WTC11 (cell line): Measurements from ENCODE around the gene DTNA. TPM values are rescaled to one million over a fixed set of nuclear protein-coding genes. Genes with fewer than 3 reads are reported as not detected.
A peak's percentile ranks its signal among the peaks of the same experiment; 100 is the strongest.

Experiments
- ATAC-seq: fragments of 200-7000 bp; cut with Tn5 transposase; 2 replicates; pipeline ENCODE4 v1.10.0; 2021; ENCODE audit warnings: mild to moderate bottlenecking, moderate library complexity
- CTCF ChIA-PET: fragments of 300-600 bp; sonication (Branson Sonifier 250); formaldehyde crosslinking; loops from one replicate; lab custom pipeline; 2021; ENCODE audit warnings: antibody characterized with exemption; lab: Charles Lee
- POLR2A ChIA-PET: fragments of 350-600 bp; sonication (Branson Sonifier 250); formaldehyde crosslinking; loops from one replicate; lab custom pipeline; 2021; ENCODE audit warnings: antibody characterized with exemption; lab: Charles Lee
- DNase-seq: peaks from one replicate; pipeline ENCODE4 v3.0.0; 2021; ENCODE audit warnings: low spot score
- H3K27ac Mint-ChIP-seq: 2 replicates; pipeline ENCODE4 v1.8.0; 2021; ENCODE audit warnings: mixed read lengths
- H3K27me3 Mint-ChIP-seq: 2 replicates; pipeline ENCODE4 v1.8.0; 2021; ENCODE audit warnings: low read depth, mild to moderate bottlenecking, moderate library complexity, mixed read lengths
- H3K36me3 Mint-ChIP-seq: 2 replicates; pipeline ENCODE4 v1.8.0; 2021; ENCODE audit warnings: mixed read lengths
- H3K4me1 Mint-ChIP-seq: 2 replicates; pipeline ENCODE4 v1.8.0; 2022; ENCODE audit warnings: mixed read lengths
- H3K4me3 Mint-ChIP-seq: 2 replicates; pipeline ENCODE4 v1.8.0; 2021; ENCODE audit warnings: mild to moderate bottlenecking, moderate library complexity, mixed read lengths
- H3K9me3 Mint-ChIP-seq: 2 replicates; pipeline ENCODE4 v1.8.0; 2021; ENCODE audit warnings: mixed read lengths
- CREB1 ChIP-seq: sonication (generic); formaldehyde crosslinking; IDR thresholded peaks from 2 replicates; pipeline ENCODE4 v1.8.0; 2023; ENCODE audit warnings: mild to moderate bottlenecking, missing genetic modification reagents
- CREM ChIP-seq: sonication (generic); formaldehyde crosslinking; IDR thresholded peaks from 2 replicates; pipeline ENCODE4 v1.8.1; 2022; ENCODE audit warnings: mild to moderate bottlenecking, missing genetic modification reagents, moderate library complexity
- KAT7 ChIP-seq: sonication (generic); formaldehyde crosslinking; IDR thresholded peaks from 2 replicates; pipeline ENCODE4 v1.8.1; 2023; ENCODE audit warnings: missing genetic modification reagents, mild to moderate bottlenecking, borderline replicate concordance
- MXD4 ChIP-seq: fragments of 250-450 bp; sonication (Bioruptor Pico); IDR thresholded peaks from 2 replicates; pipeline ENCODE4 v1.8.0; 2021; ENCODE audit warnings: mild to moderate bottlenecking, moderate library complexity, borderline replicate concordance
- NFYB ChIP-seq: sonication (generic); formaldehyde crosslinking; conservative IDR thresholded peaks from 2 replicates; pipeline ENCODE4 v1.8.0; 2022; ENCODE audit warnings: low read depth, missing genetic modification reagents
- SOX15 ChIP-seq: fragments of 250-450 bp; sonication (Bioruptor Pico); IDR thresholded peaks from 2 replicates; pipeline ENCODE4 v1.9.0; 2021; ENCODE audit warnings: mild to moderate bottlenecking
- TCF7 ChIP-seq: sonication (generic); formaldehyde crosslinking; IDR thresholded peaks from 2 replicates; pipeline ENCODE4 v1.8.0; 2022; ENCODE audit warnings: mild to moderate bottlenecking, low read depth, missing genetic modification reagents, moderate library complexity
- TP53 ChIP-seq: sonication (generic); formaldehyde crosslinking; IDR thresholded peaks from 2 replicates; pipeline ENCODE4 v1.8.1; 2023; ENCODE audit warnings: mild to moderate bottlenecking, missing genetic modification reagents
- ZBTB21 ChIP-seq: sonication (generic); formaldehyde crosslinking; IDR thresholded peaks from 2 replicates; pipeline ENCODE4 v1.8.1; 2023; ENCODE audit warnings: mild to moderate bottlenecking, missing genetic modification reagents, borderline replicate concordance
- ZNF138 ChIP-seq: sonication (generic); formaldehyde crosslinking; conservative IDR thresholded peaks from 2 replicates; pipeline ENCODE4 v1.8.1; 2022; ENCODE audit warnings: mild to moderate bottlenecking, moderate library complexity, missing genetic modification reagents
- ZNF317 ChIP-seq: sonication (generic); formaldehyde crosslinking; IDR thresholded peaks from 2 replicates; pipeline ENCODE4 v1.8.1; 2023; ENCODE audit warnings: low read depth, mild to moderate bottlenecking, moderate library complexity, missing genetic modification reagents, borderline replicate concordance
- ZNF396 ChIP-seq: fragments of 250-450 bp; sonication (Bioruptor Pico); IDR thresholded peaks from 2 replicates; pipeline ENCODE4 v1.8.0; 2021; ENCODE audit warnings: mild to moderate bottlenecking, moderate library complexity, borderline replicate concordance
- ZNF671 ChIP-seq: fragments of 250-450 bp; sonication (Bioruptor Pico); IDR thresholded peaks from 2 replicates; pipeline ENCODE4 v1.8.0; 2021; ENCODE audit warnings: mild to moderate bottlenecking
- total RNA-seq: library from RNA; stranded (reverse); gene quantifications from 3 replicates; pipeline ENCODE4 v1.2.3, GENCODE V29; 2021
- TF ChIP-seq, protein P1 (sequence below): sonication (generic); formaldehyde crosslinking; IDR thresholded peaks from 2 replicates; pipeline ENCODE4 v1.8.0; 2023; ENCODE audit warnings: missing genetic modification reagents, mild to moderate bottlenecking, borderline replicate concordance
- TF ChIP-seq, protein P2 (sequence below): fragments of 250-450 bp; sonication (Bioruptor Pico); IDR thresholded peaks from 2 replicates; pipeline ENCODE4 v1.9.0; 2021; ENCODE audit warnings: mild to moderate bottlenecking, borderline replicate concordance
- TF ChIP-seq, protein P3 (sequence below): sonication (generic); formaldehyde crosslinking; IDR thresholded peaks from 2 replicates; pipeline ENCODE4 v1.8.1; 2022; ENCODE audit warnings: mild to moderate bottlenecking, missing genetic modification reagents, moderate library complexity, borderline replicate concordance

Gene DTNA
- total RNA-seq, 1 experiment from 2014 or later = 16.1 TPM

DNA sequence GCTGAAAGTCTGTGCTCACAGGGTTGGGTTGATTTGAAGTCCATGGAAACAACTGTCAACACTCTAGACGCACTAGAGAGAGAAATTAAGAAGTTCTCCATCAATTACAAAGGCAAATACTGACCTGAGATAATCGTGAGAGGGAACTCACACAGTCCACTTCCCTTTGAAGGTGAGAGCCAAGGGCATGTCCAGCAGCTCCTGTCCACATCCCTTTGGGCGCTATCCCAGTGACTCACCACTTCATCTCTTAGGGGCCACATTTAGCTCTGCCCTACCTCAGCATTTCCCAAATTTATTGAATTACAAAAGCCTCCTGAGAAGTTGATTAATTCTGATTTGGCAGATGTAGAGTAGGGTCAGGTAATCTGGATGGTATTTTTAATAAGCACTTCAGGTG, 182.3 kb downstream of the DTNA start (continued):
- TF ChIP-seq, protein P1, sequence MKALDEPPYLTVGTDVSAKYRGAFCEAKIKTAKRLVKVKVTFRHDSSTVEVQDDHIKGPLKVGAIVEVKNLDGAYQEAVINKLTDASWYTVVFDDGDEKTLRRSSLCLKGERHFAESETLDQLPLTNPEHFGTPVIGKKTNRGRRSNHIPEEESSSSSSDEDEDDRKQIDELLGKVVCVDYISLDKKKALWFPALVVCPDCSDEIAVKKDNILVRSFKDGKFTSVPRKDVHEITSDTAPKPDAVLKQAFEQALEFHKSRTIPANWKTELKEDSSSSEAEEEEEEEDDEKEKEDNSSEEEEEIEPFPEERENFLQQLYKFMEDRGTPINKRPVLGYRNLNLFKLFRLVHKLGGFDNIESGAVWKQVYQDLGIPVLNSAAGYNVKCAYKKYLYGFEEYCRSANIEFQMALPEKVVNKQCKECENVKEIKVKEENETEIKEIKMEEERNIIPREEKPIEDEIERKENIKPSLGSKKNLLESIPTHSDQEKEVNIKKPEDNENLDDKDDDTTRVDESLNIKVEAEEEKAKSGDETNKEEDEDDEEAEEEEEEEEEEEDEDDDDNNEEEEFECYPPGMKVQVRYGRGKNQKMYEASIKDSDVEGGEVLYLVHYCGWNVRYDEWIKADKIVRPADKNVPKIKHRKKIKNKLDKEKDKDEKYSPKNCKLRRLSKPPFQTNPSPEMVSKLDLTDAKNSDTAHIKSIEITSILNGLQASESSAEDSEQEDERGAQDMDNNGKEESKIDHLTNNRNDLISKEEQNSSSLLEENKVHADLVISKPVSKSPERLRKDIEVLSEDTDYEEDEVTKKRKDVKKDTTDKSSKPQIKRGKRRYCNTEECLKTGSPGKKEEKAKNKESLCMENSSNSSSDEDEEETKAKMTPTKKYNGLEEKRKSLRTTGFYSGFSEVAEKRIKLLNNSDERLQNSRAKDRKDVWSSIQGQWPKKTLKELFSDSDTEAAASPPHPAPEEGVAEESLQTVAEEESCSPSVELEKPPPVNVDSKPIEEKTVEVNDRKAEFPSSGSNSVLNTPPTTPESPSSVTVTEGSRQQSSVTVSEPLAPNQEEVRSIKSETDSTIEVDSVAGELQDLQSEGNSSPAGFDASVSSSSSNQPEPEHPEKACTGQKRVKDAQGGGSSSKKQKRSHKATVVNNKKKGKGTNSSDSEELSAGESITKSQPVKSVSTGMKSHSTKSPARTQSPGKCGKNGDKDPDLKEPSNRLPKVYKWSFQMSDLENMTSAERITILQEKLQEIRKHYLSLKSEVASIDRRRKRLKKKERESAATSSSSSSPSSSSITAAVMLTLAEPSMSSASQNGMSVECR (CRISPR knock-in tag) = no peak
- TF ChIP-seq SOX15 (CRISPR knock-in tag) = no peak
- no peak for TF ChIP-seq CREM
- TF ChIP-seq KAT7 (CRISPR knock-in tag) = no peak
- TF ChIP-seq TP53 (CRISPR knock-in tag) = no peak
- TF ChIP-seq ZNF671 (CRISPR knock-in tag) = no peak
- TF ChIP-seq, protein P2, sequence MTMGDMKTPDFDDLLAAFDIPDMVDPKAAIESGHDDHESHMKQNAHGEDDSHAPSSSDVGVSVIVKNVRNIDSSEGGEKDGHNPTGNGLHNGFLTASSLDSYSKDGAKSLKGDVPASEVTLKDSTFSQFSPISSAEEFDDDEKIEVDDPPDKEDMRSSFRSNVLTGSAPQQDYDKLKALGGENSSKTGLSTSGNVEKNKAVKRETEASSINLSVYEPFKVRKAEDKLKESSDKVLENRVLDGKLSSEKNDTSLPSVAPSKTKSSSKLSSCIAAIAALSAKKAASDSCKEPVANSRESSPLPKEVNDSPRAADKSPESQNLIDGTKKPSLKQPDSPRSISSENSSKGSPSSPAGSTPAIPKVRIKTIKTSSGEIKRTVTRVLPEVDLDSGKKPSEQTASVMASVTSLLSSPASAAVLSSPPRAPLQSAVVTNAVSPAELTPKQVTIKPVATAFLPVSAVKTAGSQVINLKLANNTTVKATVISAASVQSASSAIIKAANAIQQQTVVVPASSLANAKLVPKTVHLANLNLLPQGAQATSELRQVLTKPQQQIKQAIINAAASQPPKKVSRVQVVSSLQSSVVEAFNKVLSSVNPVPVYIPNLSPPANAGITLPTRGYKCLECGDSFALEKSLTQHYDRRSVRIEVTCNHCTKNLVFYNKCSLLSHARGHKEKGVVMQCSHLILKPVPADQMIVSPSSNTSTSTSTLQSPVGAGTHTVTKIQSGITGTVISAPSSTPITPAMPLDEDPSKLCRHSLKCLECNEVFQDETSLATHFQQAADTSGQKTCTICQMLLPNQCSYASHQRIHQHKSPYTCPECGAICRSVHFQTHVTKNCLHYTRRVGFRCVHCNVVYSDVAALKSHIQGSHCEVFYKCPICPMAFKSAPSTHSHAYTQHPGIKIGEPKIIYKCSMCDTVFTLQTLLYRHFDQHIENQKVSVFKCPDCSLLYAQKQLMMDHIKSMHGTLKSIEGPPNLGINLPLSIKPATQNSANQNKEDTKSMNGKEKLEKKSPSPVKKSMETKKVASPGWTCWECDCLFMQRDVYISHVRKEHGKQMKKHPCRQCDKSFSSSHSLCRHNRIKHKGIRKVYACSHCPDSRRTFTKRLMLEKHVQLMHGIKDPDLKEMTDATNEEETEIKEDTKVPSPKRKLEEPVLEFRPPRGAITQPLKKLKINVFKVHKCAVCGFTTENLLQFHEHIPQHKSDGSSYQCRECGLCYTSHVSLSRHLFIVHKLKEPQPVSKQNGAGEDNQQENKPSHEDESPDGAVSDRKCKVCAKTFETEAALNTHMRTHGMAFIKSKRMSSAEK (CRISPR knock-in tag) = no peak

DNA sequence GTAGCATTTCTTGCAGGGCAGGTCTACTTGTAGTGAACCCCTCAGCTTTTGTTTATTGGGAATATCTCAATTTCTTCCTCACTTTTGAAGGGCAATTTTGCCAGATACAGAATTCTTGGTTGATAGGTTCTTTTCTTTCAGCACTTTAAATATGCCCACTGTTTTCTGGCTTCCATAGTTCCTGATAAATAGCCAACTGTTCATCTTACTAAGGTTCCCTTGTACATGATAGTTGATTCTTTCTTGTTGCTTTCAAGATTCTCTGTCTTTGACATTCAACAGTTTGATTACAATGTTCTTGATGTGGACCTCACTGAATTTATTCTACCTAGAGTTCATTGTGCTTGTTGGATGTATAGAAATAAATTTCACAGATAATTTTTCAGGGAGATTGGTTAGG, 183.1 kb downstream of the DTNA start:
- Mint-ChIP-seq H3K27ac (no peak overlapping the region), H3K9me3 (peaks cover 43% of the 10 kb centered on the region), H3K4me1 (peaks cover 22% of the 10 kb centered on the region), H3K27me3 (peaks cover 7% of the 10 kb centered on the region), H3K4me3 (no peak overlapping the region), H3K36me3 (peaks cover 43% of the 10 kb centered on the region)
- no peak for ATAC-seq
- TF ChIP-seq MXD4 (CRISPR knock-in tag) = no peak
- TF ChIP-seq TCF7 (CRISPR knock-in tag) = no peak
- TF ChIP-seq, protein P3, sequence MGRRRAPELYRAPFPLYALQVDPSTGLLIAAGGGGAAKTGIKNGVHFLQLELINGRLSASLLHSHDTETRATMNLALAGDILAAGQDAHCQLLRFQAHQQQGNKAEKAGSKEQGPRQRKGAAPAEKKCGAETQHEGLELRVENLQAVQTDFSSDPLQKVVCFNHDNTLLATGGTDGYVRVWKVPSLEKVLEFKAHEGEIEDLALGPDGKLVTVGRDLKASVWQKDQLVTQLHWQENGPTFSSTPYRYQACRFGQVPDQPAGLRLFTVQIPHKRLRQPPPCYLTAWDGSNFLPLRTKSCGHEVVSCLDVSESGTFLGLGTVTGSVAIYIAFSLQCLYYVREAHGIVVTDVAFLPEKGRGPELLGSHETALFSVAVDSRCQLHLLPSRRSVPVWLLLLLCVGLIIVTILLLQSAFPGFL = no peak
- TF ChIP-seq ZNF317 (CRISPR knock-in tag) = peak; percentile 90
- no peak for TF ChIP-seq CREB1
- ChIA-PET POLR2A (no interaction called here), CTCF (no interaction called here)
- no peak for DNase-seq

DNA sequence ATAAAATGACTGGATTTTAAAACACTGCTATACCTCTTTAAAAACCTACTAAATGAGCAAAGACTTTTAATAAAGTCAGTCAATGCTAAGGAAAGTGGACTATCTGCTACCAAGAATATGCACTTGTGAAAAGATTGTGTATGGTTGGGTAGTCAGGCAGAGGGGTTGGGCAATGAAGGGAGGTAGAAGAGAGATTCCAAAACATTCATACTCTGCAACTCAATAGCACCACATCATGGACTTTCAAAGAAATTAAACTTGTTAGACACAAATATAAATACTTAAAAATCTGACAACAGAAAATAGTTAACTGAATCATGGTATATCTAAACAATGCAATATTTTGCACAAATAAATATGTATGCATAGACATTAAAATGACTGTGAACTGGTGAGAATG, 191.2 kb downstream of the DTNA start:
- TF ChIP-seq ZNF396 (CRISPR knock-in tag) (no peak), ZNF138 (CRISPR knock-in tag) (no peak), NFYB (CRISPR knock-in tag) (no peak), ZBTB21 (CRISPR knock-in tag) (no peak)
- DNase-seq (no peak), ATAC-seq (no peak)
- H3K4me1 Mint-ChIP-seq = no peaks in the 10 kb centered on the region
- H3K4me3 Mint-ChIP-seq = no peak overlapping the region
- H3K36me3 Mint-ChIP-seq = peaks cover 9% of the 10 kb centered on the region; the same call in 1 of the 2 replicates
- ChIA-PET CTCF (no interaction called here), POLR2A (no interaction called here)
- H3K27me3 Mint-ChIP-seq = no peaks in the 10 kb centered on the region
- peaks cover 19% of the 10 kb centered on the region for H3K9me3 Mint-ChIP-seq
- H3K27ac Mint-ChIP-seq = no peak overlapping the region
